ENCODE results near the gene PEA15. TPM values are rescaled to one million over a fixed set of nuclear protein-coding genes. Genes with fewer than 3 reads are reported as not detected.

The PEA15 gene
- total and polyA plus RNA-seq, 2 donors (not counting 3 experiments of a cell fraction or from before 2014, with no cell fraction given), result 250 to 304 TPM

- FAIRE-seq (no peak), DNase-seq (ENCODE audit: low read depth, low spot score) (no peak)
- H3K9ac ChIP-seq (replicated peaks; ENCODE audit: extremely low read depth, insufficient read depth, low read length), result no peak overlapping the region
- CTCF ChIA-PET, result interaction anchor here (0.7 to 1.3 kb wide), 2 partner anchors 33 to 37 kb away, joined by 3 read pairs; no protein-coding TSS in a partner anchor
- H3K4me1 ChIP-seq (ENCODE audit: control insufficient read depth, extremely low read depth, insufficient read depth, low read length), result peaks cover 5% of the 10 kb centered on the region
- H3K4me3 ChIP-seq (replicated peaks in 1 of 3; ENCODE audit: insufficient read depth in 1 of 3, low read depth in 1 of 3, low read length in 3 of 3), result no peak overlapping the region
- no peaks in the 10 kb centered on the region for H3K36me3 ChIP-seq (ENCODE audit: control insufficient read depth in 2 of 2, extremely low read depth in 1 of 2, insufficient read depth in 2 of 2, low read length in 2 of 2)
- intact Hi-C loops (cut with micrococcal nuclease) (no loop called here), dilution Hi-C loops (cut with MboI; ENCODE audit: extremely low pct_ligation_motif_present, low sequenced_read_pairs) (no loop called here)
- H3K9me1 ChIP-seq (replicated peaks; ENCODE audit: control insufficient read depth, extremely low read depth, insufficient read depth, low read length), result no peaks in the 10 kb centered on the region
- H4K20me1 ChIP-seq (replicated peaks; ENCODE audit: control insufficient read depth, extremely low read depth, insufficient read depth, low read length), result no peaks in the 10 kb centered on the region
- no peaks in the 10 kb centered on the region for H3K9me3 ChIP-seq (replicated peaks; ENCODE audit: control insufficient read depth, insufficient read depth, low read length)
- no TSS peak for BruUV-seq (replicated peaks)
- no peak overlapping the region for H3K4me2 ChIP-seq (ENCODE audit: insufficient read depth, low read length)
- peaks cover 0 to 4% of the 10 kb centered on the region in 2 experiments for H3K27me3 ChIP-seq (ENCODE audit: control insufficient read depth in 2 of 2, insufficient read depth in 2 of 2, low read length in 2 of 2)
- H3K27ac ChIP-seq (ENCODE audit: insufficient read depth, low read depth, low read length), result no peak overlapping the region
- TF ChIP-seq POLR2A (IDR thresholded peaks at IDR 0.05; ENCODE audit: low read depth, low read length), result no peak
- TF ChIP-seq, protein P1, sequence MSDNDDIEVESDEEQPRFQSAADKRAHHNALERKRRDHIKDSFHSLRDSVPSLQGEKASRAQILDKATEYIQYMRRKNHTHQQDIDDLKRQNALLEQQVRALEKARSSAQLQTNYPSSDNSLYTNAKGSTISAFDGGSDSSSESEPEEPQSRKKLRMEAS (IDR thresholded peaks at IDR 0.05; ENCODE audit: insufficient read depth, insufficient read length), result no peak
- no peak for TF ChIP-seq EZH2 (IDR thresholded peaks at IDR 0.05; ENCODE audit: borderline replicate concordance, low read depth, low read length, severe bottlenecking)
- TF ChIP-seq POLR2AphosphoS5 (IDR thresholded peaks at IDR 0.05; ENCODE audit: insufficient read depth, low read depth, low read length), result no peak
- no peak for TF ChIP-seq CTCF (IDR thresholded peaks at IDR 0.05; ENCODE audit: extremely low read depth in 1 of 2, insufficient read depth in 1 of 2, low read depth in 1 of 2, low read length in 2 of 2)
- TF ChIP-seq MYC (IDR thresholded peaks at IDR 0.05; ENCODE audit: low read depth, low read length), result no peak
- TF ChIP-seq GATA2 (IDR thresholded peaks at IDR 0.05; ENCODE audit: insufficient read depth, insufficient read length, low read depth, low read length), result no peak
- TF ChIP-seq JUN (IDR thresholded peaks at IDR 0.05; ENCODE audit: borderline replicate concordance, insufficient read depth, insufficient read length, low read depth), result no peak
- no peak for TF ChIP-seq FOS (IDR thresholded peaks at IDR 0.05; ENCODE audit: borderline replicate concordance, insufficient read depth, low read length)
- no peaks in the 10 kb centered on the region for H3K79me2 ChIP-seq (ENCODE audit: control insufficient read depth, insufficient read depth, low read length)
- POLR2A ChIA-PET, result no interaction called here
- H2AFZ ChIP-seq (ENCODE audit: low read depth, low read length), result no peak overlapping the region
Observed at GRCh38 chr1:160186246-160186645, 18.9 kb upstream of the PEA15 start.

All from endothelial cell of umbilical vein (primary cell).